ENCODE data around the gene KLF3.

Gene KLF3

DNA sequence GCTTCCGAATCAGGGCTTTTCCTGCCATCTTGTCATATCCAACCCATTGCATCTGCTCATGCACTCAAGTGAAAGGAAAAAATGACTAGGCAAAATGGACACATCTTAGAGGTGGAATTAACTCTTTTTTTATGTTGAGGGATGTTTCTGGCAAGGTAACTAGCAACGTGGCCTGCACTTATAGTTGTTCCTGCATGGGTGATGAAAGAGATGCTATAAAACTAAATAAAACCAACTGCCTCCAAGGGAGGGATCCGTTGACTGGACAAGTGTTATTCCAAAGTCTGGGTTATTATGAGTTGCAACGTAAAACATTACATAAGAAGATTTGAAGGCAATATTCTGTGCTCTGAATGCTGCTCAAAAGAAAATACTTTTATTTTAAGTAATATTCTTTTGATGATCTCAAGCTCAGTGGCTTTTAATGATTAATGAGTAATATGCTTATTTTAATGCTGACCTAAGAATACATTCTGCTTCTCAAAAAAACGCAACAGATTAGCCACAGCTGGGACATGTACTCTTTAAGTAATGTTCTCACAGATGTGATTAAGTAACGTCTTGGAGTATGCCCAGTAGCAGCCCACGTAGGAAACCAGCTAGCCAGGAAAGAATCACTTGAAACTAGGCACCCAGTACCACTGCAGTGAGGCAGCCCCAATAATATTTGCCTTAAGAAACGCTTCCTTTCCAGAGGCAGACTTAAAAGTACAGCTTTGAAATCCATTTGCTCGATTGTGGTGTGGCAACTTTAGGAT, 27.4 kb downstream of the KLF3 start:
- Histone ChIP-seq H3K4me1 (ENCODE audit: control insufficient read depth, insufficient read depth, low read length) (no peaks in the 10 kb centered on the region), H3K36me3 (ENCODE audit: control insufficient read depth in 2 of 2, insufficient read depth in 1 of 2, low read length in 2 of 2) (peaks cover 5 to 91% of the 10 kb centered on the region in 2 experiments; a peak in 2 of 3 replicates), H3K4me3 (ENCODE audit: low read depth, low read length) (no peak overlapping the region), H3K27ac (ENCODE audit: extremely low read depth, low read depth, low read length) (no peak overlapping the region), H3K9me3 (ENCODE audit: control insufficient read depth, insufficient read depth, low read depth, low read length) (no peaks in the 10 kb centered on the region)
- ChIA-PET CTCF (interaction anchor here (0.9 to 1.5 kb wide), 4 partner anchors 12 to 628 kb away, joined by 3 to 7 read pairs (median 4); no protein-coding TSS in a partner anchor), POLR2A (no interaction called here)
- no peak for TF ChIP-seq ZIC2 (tag by site-specific recombination; IDR thresholded peaks at IDR 0.05)
- TF ChIP-seq ZNF341 (tag by site-specific recombination; IDR thresholded peaks at IDR 0.05; ENCODE audit: low read depth): no peak
- no peak for TF ChIP-seq ZNF10 (tag by site-specific recombination; IDR thresholded peaks at IDR 0.05)
- no peak for TF ChIP-seq ZBTB1 (tag by site-specific recombination; IDR thresholded peaks at IDR 0.05)
- no peak for TF ChIP-seq ZNF664 (tag by site-specific recombination; IDR thresholded peaks at IDR 0.05)
- TF ChIP-seq ZNF211 (tag by site-specific recombination; IDR thresholded peaks at IDR 0.05; ENCODE audit: low read depth): no peak
- no peak for TF ChIP-seq ZNF202 (tag by site-specific recombination; IDR thresholded peaks at IDR 0.05; ENCODE audit: borderline replicate concordance)
- TF ChIP-seq, protein P1, sequence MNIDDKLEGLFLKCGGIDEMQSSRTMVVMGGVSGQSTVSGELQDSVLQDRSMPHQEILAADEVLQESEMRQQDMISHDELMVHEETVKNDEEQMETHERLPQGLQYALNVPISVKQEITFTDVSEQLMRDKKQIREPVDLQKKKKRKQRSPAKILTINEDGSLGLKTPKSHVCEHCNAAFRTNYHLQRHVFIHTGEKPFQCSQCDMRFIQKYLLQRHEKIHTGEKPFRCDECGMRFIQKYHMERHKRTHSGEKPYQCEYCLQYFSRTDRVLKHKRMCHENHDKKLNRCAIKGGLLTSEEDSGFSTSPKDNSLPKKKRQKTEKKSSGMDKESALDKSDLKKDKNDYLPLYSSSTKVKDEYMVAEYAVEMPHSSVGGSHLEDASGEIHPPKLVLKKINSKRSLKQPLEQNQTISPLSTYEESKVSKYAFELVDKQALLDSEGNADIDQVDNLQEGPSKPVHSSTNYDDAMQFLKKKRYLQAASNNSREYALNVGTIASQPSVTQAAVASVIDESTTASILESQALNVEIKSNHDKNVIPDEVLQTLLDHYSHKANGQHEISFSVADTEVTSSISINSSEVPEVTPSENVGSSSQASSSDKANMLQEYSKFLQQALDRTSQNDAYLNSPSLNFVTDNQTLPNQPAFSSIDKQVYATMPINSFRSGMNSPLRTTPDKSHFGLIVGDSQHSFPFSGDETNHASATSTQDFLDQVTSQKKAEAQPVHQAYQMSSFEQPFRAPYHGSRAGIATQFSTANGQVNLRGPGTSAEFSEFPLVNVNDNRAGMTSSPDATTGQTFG (tag by site-specific recombination; IDR thresholded peaks at IDR 0.05; ENCODE audit: borderline replicate concordance): no peak
- no peak for TF ChIP-seq INSM2 (tag by site-specific recombination; IDR thresholded peaks at IDR 0.05)
- TF ChIP-seq, protein P2, sequence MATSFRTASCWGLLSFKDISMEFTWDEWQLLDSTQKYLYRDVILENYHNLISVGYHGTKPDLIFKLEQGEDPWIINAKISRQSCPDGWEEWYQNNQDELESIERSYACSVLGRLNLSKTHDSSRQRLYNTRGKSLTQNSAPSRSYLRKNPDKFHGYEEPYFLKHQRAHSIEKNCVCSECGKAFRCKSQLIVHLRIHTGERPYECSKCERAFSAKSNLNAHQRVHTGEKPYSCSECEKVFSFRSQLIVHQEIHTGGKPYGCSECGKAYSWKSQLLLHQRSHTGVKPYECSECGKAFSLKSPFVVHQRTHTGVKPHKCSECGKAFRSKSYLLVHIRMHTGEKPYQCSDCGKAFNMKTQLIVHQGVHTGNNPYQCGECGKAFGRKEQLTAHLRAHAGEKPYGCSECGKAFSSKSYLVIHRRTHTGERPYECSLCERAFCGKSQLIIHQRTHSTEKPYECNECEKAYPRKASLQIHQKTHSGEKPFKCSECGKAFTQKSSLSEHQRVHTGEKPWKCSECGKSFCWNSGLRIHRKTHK (tag by site-specific recombination; IDR thresholded peaks at IDR 0.05): no peak
- TF ChIP-seq HOXA7 (CRISPR knock-in tag; IDR thresholded peaks at IDR 0.05; ENCODE audit: borderline replicate concordance): no peak
- TF ChIP-seq, protein P3, sequence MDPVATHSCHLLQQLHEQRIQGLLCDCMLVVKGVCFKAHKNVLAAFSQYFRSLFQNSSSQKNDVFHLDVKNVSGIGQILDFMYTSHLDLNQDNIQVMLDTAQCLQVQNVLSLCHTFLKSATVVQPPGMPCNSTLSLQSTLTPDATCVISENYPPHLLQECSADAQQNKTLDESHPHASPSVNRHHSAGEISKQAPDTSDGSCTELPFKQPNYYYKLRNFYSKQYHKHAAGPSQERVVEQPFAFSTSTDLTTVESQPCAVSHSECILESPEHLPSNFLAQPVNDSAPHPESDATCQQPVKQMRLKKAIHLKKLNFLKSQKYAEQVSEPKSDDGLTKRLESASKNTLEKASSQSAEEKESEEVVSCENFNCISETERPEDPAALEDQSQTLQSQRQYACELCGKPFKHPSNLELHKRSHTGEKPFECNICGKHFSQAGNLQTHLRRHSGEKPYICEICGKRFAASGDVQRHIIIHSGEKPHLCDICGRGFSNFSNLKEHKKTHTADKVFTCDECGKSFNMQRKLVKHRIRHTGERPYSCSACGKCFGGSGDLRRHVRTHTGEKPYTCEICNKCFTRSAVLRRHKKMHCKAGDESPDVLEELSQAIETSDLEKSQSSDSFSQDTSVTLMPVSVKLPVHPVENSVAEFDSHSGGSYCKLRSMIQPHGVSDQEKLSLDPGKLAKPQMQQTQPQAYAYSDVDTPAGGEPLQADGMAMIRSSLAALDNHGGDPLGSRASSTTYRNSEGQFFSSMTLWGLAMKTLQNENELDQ (tag by site-specific recombination; IDR thresholded peaks at IDR 0.05; ENCODE audit: low read depth): no peak
- no peak for TF ChIP-seq ZBTB44 (tag by site-specific recombination; IDR thresholded peaks at IDR 0.05)
- no peak for TF ChIP-seq ZNF24 (tag by site-specific recombination; IDR thresholded peaks at IDR 0.05)
- TF ChIP-seq ZNF214 (tag by site-specific recombination; IDR thresholded peaks at IDR 0.05; ENCODE audit: borderline replicate concordance): no peak
- no peak for TF ChIP-seq MEIS1 (CRISPR knock-in tag; IDR thresholded peaks at IDR 0.05; ENCODE audit: borderline replicate concordance)
- no peak for TF ChIP-seq ZNF174 (tag by site-specific recombination; IDR thresholded peaks at IDR 0.05)
- no peak for TF ChIP-seq ZSCAN30 (tag by site-specific recombination; IDR thresholded peaks at IDR 0.05)
